Left cardiac atrium (tissue), 4 donors: ENCODE measurements around the gene MYO1E. TPM values are rescaled to one million over a fixed set of nuclear protein-coding genes. Genes with fewer than 3 reads are reported as not detected.
"Not testable (repeated sequence)": the region's sequence is repeated elsewhere in the genome, so short reads cannot be mapped to it uniquely, and the experiment has no call there.

Experiments
- ATAC-seq, 2 donors: fragments of 200-7000 bp; cut with Tn5 transposase; one replicate each; pipeline ENCODE4 v1.9.1; 2020; ENCODE audit warnings: mild to moderate bottlenecking in 2 of 2, moderate library complexity in 2 of 2
- DNase-seq: peaks from one replicate; pipeline ENCODE4 v3.0.0-alpha.2; 2020
- intact Hi-C, 2 donors: fragments of 100-400 bp; cut with DNase I; formaldehyde crosslinking; loops; one replicate each; pipeline versions ENCODE4 v1.14.1 to v1.15.1; 2022 to 2023
- total RNA-seq, 2 donors: library from RNA; stranded (reverse); fragmentation: NEBNext Ultra II Directional; extraction: Animal tissue kit (Norgen Biotek cat#: 25700); gene quantifications; one replicate each; pipeline ENCODE4 v1.2.1, GENCODE V29; 2021
- donor health status: DM: no; HTN: yes; CAD: no.
- donor health status: DM: no; HTN: yes; CAD: no; lungs with severe emphysema.
- donor health status: DM: yes; HTN: yes; CAD: no.
- donor health status: Dilated cardiomyopathy.

Gene MYO1E
- total RNA-seq, 2 donors from 2014 or later = 32.1 to 49.5 TPM

- intact Hi-C loops = no loop called here
- ATAC-seq = no peak
- no peak for DNase-seq
These were observed 91.8 kb downstream of the MYO1E start for GRCh38 chr15:59280855-59281254.

- intact Hi-C loops, DNase-seq, ATAC-seq: not testable (repeated sequence)
These were observed 92.4 kb downstream of the MYO1E start for GRCh38 chr15:59280292-59280691.

GRCh38 chr15:59279023-59279422, 93.6 kb downstream of the MYO1E start:
- no peak for DNase-seq
- ATAC-seq = no peak
- intact Hi-C loops = no loop called here

GRCh38 chr15:59278120-59278519, 94.6 kb downstream of the MYO1E start:
- intact Hi-C loops = no loop called here
- DNase-seq = no peak
- no peak for ATAC-seq

- intact Hi-C loops = no loop called here
- DNase-seq (no peak), ATAC-seq (no peak)
These were observed 96.2 kb downstream of the MYO1E start for GRCh38 chr15:59276225-59277178.

GRCh38 chr15:59274126-59274970, 98.3 kb downstream of the MYO1E start:
- ATAC-seq (no peak), DNase-seq (no peak)
- intact Hi-C loops = no loop called here

GRCh38 chr15:59273234-59273633, 99.4 kb downstream of the MYO1E start:
- intact Hi-C loops = no loop called here
- ATAC-seq (no peak), DNase-seq (no peak)

- DNase-seq (no peak), ATAC-seq (no peak)
- intact Hi-C loops = no loop called here
These were observed 101.0 kb downstream of the MYO1E start for GRCh38 chr15:59271595-59272201.

GRCh38 chr15:59268852-59269407, 103.7 kb downstream of the MYO1E start:
- DNase-seq = no peak
- no peak for ATAC-seq
- intact Hi-C loops = no loop called here

- no peak for ATAC-seq
- intact Hi-C loops = no loop called here
These were observed 104.4 kb downstream of the MYO1E start for GRCh38 chr15:59268168-59268851.

GRCh38 chr15:59266028-59266427, 106.6 kb downstream of the MYO1E start:
- DNase-seq = no peak
- ATAC-seq = no peak
- intact Hi-C loops = no loop called here

More at GRCh38 chr15:59268168-59268851, 104.4 kb downstream of the MYO1E start:
- DNase-seq = no peak

- DNase-seq (no peak), ATAC-seq (no peak)
- intact Hi-C loops = no loop called here
These were observed 110.4 kb downstream of the MYO1E start for GRCh38 chr15:59262316-59262715.

- no peak for DNase-seq
- ATAC-seq = no peak
- intact Hi-C loops = no loop called here
These were observed 112.6 kb downstream of the MYO1E start for GRCh38 chr15:59260090-59260489.

GRCh38 chr15:59259137-59259943, 113.3 kb downstream of the MYO1E start:
- ATAC-seq = no peak
- intact Hi-C loops = no loop called here
- no peak for DNase-seq

GRCh38 chr15:59258317-59258716, 114.4 kb downstream of the MYO1E start:
- intact Hi-C loops = no loop called here
- ATAC-seq (no peak), DNase-seq (no peak)

GRCh38 chr15:59257140-59257539, 115.5 kb downstream of the MYO1E start:
- intact Hi-C loops = no loop called here
- DNase-seq (no peak), ATAC-seq (no peak)

GRCh38 chr15:59256482-59256881, 116.2 kb downstream of the MYO1E start:
- DNase-seq (no peak), ATAC-seq (no peak)
- intact Hi-C loops = no loop called here
